A549 treated with RU486 at 1 μM for 4 hours (cell line): ENCODE measurements around the gene YIPF1. TPM values are rescaled to one million over a fixed set of nuclear protein-coding genes. Genes with fewer than 3 reads are reported as not detected.

Experiments
- total RNA-seq: library from RNA; stranded (reverse); fragments of 200-300 nt; extraction: Qiagen RNA extraction; gene quantifications from 5 replicates; pipeline ENCODE4 v1.2.3, GENCODE V29; 2022; ENCODE audit warnings: low read depth

Gene YIPF1
- 12.9 to 15.8 TPM (median 13.3 TPM) in 5 replicates for total RNA-seq

DNA sequence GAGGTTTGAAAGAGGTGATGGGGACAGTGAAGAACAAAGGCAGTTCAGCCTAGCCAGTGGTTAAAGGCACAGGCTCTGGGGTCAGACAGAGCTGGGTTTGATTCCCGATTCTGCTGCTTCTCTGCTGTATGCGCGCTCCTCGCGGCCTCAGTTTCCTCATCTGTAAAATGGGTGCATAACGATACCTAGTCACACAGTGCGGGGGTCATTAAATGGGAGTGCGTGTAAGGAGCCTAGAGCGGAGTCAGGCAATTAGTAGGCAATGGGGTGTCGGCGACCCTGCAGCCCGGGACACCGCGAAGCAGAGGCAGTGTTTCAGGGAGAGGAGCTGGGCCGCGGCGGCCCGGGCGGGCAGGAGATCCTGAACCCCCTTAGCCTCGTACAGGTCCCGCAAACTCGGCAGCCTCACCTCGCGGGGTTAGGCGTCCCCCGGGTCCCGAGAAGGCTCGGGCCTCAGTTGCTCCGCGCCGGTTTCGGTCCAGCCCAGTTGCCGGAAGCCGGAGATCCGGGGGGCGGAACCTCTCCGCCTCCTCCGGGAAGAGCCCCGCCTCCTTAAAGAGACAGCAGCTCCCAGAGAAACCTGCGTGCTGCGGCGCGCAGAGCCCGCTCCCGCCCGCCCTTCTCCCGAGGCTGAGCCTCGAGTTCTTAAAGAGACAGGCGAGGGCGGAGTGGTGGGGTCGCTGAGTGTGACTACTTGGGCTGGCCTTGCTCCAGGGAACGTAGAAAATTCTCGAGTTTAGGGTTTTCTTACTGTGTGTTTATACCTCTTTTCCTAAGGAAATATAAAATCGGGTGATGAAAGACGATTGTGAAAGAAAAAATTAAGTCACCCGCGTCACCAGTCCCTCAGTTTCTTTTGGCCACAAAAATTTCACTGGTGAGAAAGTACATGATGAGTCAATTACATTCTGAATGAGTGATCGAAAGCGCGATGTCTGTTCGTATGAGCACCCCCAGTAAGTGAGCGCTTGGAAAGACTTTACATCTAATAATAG lies at the start of gene YIPF1:
Gene YIPF1, minus strand, starts transcription at position 494 of the 995 bp plus-strand sequence. CDS start 860 bp downstream, outside the sequence.

DNA sequence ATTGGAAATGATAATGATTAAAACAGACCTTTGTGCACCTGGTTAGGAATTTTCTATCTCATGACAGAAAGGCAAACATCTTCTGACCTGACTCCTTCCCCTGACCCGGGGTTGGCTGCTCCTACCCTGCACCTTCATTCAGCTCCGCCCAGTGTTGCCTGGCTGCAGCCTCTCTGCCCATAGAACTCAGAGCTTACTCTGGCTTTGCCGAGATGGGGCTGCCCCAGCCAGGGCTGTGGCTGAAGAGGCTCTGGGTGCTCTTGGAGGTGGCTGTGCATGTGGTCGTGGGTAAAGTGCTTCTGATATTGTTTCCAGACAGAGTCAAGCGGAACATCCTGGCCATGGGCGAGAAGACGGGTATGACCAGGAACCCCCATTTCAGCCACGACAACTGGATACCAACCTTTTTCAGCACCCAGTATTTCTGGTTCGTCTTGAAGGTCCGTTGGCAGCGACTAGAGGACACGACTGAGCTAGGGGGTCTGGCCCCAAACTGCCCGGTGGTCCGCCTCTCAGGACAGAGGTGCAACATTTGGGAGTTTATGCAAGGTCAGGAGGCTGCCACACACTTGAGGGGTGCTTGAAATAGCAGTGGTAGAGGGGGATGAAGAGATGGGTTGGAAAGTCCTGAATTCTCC lies 4.5 kb upstream of the YIPF1 start, which contains the start of gene DIO1:
Gene DIO1, plus strand, starts transcription at position 189 of the 638 bp plus-strand sequence. Its CDS starts 24 bp downstream, at position 213.

DNA sequence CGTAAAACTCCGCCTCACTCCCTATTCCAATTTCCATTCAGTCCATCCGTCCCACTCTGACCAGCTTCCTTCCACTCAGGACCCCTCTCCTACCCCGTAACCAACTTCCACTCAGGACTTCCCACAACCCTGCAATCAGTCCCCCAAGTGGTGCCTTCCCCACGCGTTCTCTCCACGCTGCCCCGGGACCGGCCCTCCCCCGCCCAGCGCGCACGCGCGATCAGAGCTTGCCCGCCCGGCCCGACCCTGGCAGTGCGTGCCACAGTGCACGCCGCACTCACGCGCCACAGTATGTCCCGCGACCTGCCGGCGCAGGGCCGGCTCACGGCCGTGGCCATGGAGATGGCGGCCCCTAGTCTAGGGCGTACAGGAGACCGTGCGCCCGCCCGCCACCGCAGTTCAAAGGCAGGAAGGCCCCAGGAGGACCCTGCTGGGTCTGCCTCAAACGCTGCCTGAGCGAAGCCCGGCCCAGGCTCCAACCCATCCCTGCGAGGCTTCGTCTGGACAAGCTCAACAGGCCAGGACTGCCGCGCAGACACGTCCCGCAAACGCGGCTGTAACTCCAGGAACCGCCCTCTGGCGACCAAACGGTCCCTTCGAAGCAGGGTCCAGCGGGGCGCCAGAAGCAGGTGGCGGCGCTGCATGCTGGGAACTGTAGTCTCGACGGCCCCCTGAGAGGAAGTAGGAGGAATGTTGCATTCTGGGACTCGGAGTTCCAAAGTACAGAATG lies 51.5 kb downstream of the YIPF1 start, which contains the start of gene NDC1:
Gene NDC1, minus strand, starts transcription at position 373 of the 730 bp plus-strand sequence. Its CDS starts 35 bp downstream, at position 338.

Other genes with a start within 250 kb of the YIPF1 start
- 0.05 TPM in 2 of 5 replicates, not detected in the others for gene GLIS1, start 150.6 kb downstream of the YIPF1 start, total RNA-seq
- 13.5 to 26.3 TPM (median 25.5 TPM) in 5 replicates for gene NDC1, start 51.5 kb downstream of the YIPF1 start, total RNA-seq
- not detected in 5 replicates for gene DIO1, start 4.4 kb upstream of the YIPF1 start, total RNA-seq
- gene IFT25, start 55.9 kb upstream of the YIPF1 start, total RNA-seq: 20.4 to 40.7 TPM (median 28.9 TPM) in 5 replicates
- 25.2 to 28.2 TPM (median 27.4 TPM) in 5 replicates for gene LRRC42, start 56.6 kb upstream of the YIPF1 start, total RNA-seq
- gene LDLRAD1, start 128.4 kb upstream of the YIPF1 start, total RNA-seq: not detected in 5 replicates
- gene TMEM59, start 163.4 kb upstream of the YIPF1 start, total RNA-seq: 93.3 to 126 TPM (median 123 TPM) in 5 replicates
- 1.6 to 3.0 TPM (median 2.5 TPM) in 5 replicates for gene TCEANC2, start 163.8 kb upstream of the YIPF1 start, total RNA-seq